ENCODE measurements around the gene SLC41A2.

The SLC41A2 gene

DNA sequence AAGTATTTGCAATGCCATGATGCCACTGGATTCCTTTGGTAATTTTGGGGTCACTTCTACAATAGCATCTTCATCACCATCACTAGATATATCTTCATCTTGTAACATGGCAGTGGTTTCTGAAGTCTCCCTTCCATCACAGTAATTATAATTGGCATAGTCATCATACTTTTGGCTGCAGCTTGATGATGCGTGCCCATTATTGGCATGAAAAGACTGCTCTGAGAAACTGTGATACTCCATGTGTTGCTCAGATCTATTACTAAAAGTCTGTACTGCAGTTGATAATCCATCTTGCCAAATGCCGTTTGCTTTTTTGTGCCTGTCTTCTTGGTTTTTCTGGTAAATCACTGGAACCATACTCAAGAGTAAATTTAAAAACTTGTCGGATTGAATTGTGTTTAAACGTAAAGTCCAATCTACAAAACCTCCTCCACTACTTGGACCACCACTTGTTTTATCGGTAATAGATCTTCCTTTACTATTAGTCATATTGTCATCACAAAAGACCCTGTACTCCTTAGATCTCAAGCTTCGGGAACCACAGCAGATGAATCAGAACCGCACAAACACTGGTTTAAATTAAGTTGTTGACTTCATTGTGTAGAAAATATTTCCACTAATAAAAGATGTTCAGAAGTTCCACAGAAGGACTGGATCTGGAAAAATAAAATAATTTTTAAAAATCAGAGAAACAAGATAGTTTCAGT, 29.9 kb downstream of the SLC41A2 start:
- TF ChIP-seq, protein P1, sequence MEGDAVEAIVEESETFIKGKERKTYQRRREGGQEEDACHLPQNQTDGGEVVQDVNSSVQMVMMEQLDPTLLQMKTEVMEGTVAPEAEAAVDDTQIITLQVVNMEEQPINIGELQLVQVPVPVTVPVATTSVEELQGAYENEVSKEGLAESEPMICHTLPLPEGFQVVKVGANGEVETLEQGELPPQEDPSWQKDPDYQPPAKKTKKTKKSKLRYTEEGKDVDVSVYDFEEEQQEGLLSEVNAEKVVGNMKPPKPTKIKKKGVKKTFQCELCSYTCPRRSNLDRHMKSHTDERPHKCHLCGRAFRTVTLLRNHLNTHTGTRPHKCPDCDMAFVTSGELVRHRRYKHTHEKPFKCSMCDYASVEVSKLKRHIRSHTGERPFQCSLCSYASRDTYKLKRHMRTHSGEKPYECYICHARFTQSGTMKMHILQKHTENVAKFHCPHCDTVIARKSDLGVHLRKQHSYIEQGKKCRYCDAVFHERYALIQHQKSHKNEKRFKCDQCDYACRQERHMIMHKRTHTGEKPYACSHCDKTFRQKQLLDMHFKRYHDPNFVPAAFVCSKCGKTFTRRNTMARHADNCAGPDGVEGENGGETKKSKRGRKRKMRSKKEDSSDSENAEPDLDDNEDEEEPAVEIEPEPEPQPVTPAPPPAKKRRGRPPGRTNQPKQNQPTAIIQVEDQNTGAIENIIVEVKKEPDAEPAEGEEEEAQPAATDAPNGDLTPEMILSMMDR (IDR thresholded peaks at IDR 0.05; ENCODE audit: poor library complexity, severe bottlenecking), result no peak
- Histone ChIP-seq H3K4me3 (ENCODE audit: severe bottlenecking) (no peak overlapping the region), H3K27me3 (ENCODE audit: insufficient read depth, poor library complexity, severe bottlenecking) (no peaks in the 10 kb centered on the region), H3K27ac (ENCODE audit: poor library complexity, severe bottlenecking) (no peak overlapping the region), H3K9me3 (ENCODE audit: severe bottlenecking) (no peaks in the 10 kb centered on the region), H3K4me1 (ENCODE audit: insufficient read depth, poor library complexity, severe bottlenecking) (no peaks in the 10 kb centered on the region), H3K36me3 (ENCODE audit: low read depth) (no peaks in the 10 kb centered on the region)
- DNase-seq (ENCODE audit: low spot score) (no peak), ATAC-seq (ENCODE audit: low read depth) (no peak)

DNA sequence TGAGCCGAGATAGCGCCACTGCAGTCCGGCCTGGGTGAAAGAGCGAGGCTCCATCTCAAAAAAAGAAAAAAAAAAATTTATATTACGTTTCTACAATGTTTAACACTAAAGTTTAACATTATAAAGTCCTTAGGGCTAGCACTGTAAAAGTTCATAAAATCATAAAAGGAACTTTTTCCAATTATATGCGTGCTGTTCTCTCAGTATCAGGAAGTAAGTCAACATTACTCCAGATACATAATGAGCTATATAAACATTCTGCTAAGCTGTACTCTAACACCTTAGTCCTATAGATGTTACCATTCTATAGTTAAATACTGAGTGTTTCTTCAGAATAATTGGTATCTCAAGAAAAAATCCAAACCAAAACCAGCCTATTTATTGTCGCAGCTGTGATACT, 32.6 kb downstream of the SLC41A2 start:
- TF ChIP-seq, protein P1 (IDR thresholded peaks at IDR 0.05; ENCODE audit: poor library complexity, severe bottlenecking), result no peak
- DNase-seq (ENCODE audit: low spot score), result no peak
- Histone ChIP-seq H3K27ac (ENCODE audit: poor library complexity, severe bottlenecking) (no peak overlapping the region), H3K36me3 (ENCODE audit: low read depth) (no peaks in the 10 kb centered on the region), H3K9me3 (ENCODE audit: severe bottlenecking) (peaks cover 3% of the 10 kb centered on the region), H3K4me1 (ENCODE audit: insufficient read depth, poor library complexity, severe bottlenecking) (no peaks in the 10 kb centered on the region), H3K27me3 (ENCODE audit: insufficient read depth, poor library complexity, severe bottlenecking) (no peaks in the 10 kb centered on the region), H3K4me3 (ENCODE audit: severe bottlenecking) (no peak overlapping the region)
- ATAC-seq (ENCODE audit: low read depth), result no peak

DNA sequence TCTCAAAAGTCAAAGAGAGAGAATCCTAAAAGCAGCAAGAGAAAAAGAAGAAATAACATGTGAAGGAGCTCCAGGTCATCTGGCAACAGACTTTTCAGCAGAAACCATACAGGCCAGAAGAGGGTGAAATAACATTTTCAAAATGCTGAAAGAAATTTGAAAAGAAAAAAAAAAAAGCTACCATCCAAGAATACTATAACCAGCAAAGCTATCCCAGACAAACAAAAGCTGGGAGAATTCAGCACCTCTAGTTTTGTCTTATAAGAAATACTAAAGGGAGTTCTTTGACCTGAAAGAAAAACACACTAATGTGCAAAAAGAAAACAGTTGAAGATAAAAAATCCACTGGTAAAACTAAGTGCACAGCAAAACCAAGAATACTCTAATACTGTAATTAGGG, 36.8 kb downstream of the SLC41A2 start:
- H3K4me3 ChIP-seq (ENCODE audit: severe bottlenecking), result no peak overlapping the region
- H3K9me3 ChIP-seq (ENCODE audit: severe bottlenecking), result peaks cover 3% of the 10 kb centered on the region
- TF ChIP-seq, protein P1 (IDR thresholded peaks at IDR 0.05; ENCODE audit: poor library complexity, severe bottlenecking), result no peak
- H3K27ac ChIP-seq (ENCODE audit: poor library complexity, severe bottlenecking), result no peak overlapping the region
- H3K36me3 ChIP-seq (ENCODE audit: low read depth), result no peaks in the 10 kb centered on the region
- no peaks in the 10 kb centered on the region for H3K27me3 ChIP-seq (ENCODE audit: insufficient read depth, poor library complexity, severe bottlenecking)
- ATAC-seq (ENCODE audit: low read depth), result no peak
- DNase-seq (ENCODE audit: low spot score), result no peak
- no peaks in the 10 kb centered on the region for H3K4me1 ChIP-seq (ENCODE audit: insufficient read depth, poor library complexity, severe bottlenecking)

DNA sequence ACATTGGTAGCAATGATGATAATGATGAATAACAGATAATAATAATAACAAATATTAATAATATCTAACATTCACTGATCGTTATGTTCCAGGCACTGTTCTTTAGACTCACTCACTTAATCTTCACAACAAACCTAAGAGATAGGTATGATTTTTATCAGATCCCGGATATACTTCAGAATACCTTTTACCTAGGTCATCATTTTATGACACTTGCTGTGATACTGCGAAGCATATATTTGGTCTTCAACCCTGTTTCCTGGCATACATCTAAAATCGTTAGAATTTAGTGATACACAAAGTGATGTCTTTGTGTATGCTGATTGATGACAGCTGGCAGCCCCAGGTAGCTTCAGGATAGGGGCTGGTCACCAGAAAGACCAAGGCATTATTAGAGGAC, 46.1 kb downstream of the SLC41A2 start:
- H3K9me3 ChIP-seq (ENCODE audit: severe bottlenecking), result no peaks in the 10 kb centered on the region
- H3K27ac ChIP-seq (ENCODE audit: poor library complexity, severe bottlenecking), result no peak overlapping the region
- TF ChIP-seq, protein P1 (IDR thresholded peaks at IDR 0.05; ENCODE audit: poor library complexity, severe bottlenecking), result no peak
- H3K4me3 ChIP-seq (ENCODE audit: severe bottlenecking), result no peak overlapping the region
- ATAC-seq (ENCODE audit: low read depth), result no peak
- DNase-seq (ENCODE audit: low spot score), result no peak
- H3K36me3 ChIP-seq (ENCODE audit: low read depth), result no peaks in the 10 kb centered on the region
- no peaks in the 10 kb centered on the region for H3K27me3 ChIP-seq (ENCODE audit: insufficient read depth, poor library complexity, severe bottlenecking)
- H3K4me1 ChIP-seq (ENCODE audit: insufficient read depth, poor library complexity, severe bottlenecking), result no peaks in the 10 kb centered on the region

DNA sequence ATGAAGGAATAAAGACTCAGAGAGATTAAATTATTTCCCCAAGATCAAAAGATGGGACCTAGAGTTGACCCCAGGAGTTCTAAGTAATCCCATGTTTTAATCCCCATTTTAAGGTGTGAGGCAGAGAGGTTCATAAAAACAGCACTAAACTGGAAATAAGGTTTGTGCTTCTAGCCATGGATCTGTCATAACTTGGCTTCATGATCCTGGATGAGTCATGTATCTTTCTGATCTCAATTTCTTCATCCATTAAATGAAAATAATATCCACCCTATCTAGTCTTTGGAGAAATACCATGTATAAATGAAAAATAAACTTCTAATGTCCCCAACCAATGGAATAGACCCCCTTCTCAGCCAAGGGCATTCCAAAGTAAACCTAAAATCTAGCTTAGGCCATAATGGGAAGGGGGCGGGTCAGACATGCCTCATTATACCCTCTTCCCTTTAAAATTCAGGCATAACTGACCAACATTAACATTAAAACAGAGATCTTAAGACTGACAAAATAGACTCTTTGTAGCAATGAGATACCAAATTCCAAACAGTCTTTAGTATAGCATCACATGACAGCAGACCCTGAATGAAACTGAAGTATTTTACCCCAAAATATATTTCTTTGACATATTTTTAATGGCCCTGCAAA, 47.8 kb downstream of the SLC41A2 start:
- TF ChIP-seq, protein P1 (IDR thresholded peaks at IDR 0.05; ENCODE audit: poor library complexity, severe bottlenecking), result no peak
- H3K9me3 ChIP-seq (ENCODE audit: severe bottlenecking), result no peaks in the 10 kb centered on the region
- H3K4me3 ChIP-seq (ENCODE audit: severe bottlenecking), result no peak overlapping the region
- no peaks in the 10 kb centered on the region for H3K27me3 ChIP-seq (ENCODE audit: insufficient read depth, poor library complexity, severe bottlenecking)
- H3K36me3 ChIP-seq (ENCODE audit: low read depth), result no peaks in the 10 kb centered on the region
- H3K27ac ChIP-seq (ENCODE audit: poor library complexity, severe bottlenecking), result no peak overlapping the region
- DNase-seq (ENCODE audit: low spot score) (no peak), ATAC-seq (ENCODE audit: low read depth) (0 out of 3 replicates have a peak, but pooled peaks have one; percentile 31)
- no peaks in the 10 kb centered on the region for H3K4me1 ChIP-seq (ENCODE audit: insufficient read depth, poor library complexity, severe bottlenecking)

Data from RWPE2 (cell line).